GM12878 (cell line): ENCODE data around the gene PIGV. TPM values are rescaled to one million over a fixed set of nuclear protein-coding genes. Genes with fewer than 3 reads are reported as not detected.

ENCODE experiments used
- ATF2 ChIP-seq: IDR thresholded peaks from 2 replicates; pipeline ENCODE4 v1.6.1; 2012; ENCODE audit warnings: low read length, inconsistent platforms
- BACH1 ChIP-seq: fragments of 450-650 bp; IDR thresholded peaks from 2 replicates; pipeline ENCODE4 v1.6.1; 2017; ENCODE audit warnings: mild to moderate bottlenecking, borderline replicate concordance
- CHD4 ChIP-seq: fragments of 200-600 bp; sonication (generic); IDR thresholded peaks from 2 replicates; pipeline ENCODE4 v1.6.1; 2016; ENCODE audit warnings: mild to moderate bottlenecking
- E2F4 ChIP-seq: IDR thresholded peaks from 2 replicates; pipeline ENCODE4 v1.6.1; 2012; ENCODE audit warnings: low read depth, low read length, improper control_type of control experiment
- EZH2 ChIP-seq: IDR thresholded peaks from 2 replicates; pipeline ENCODE4 v1.6.1; 2012; ENCODE audit warnings: low read depth, mild to moderate bottlenecking, control low read depth, inconsistent platforms, low read length, borderline replicate concordance; ENCODE audit not compliant: control insufficient read depth
- FOXM1 ChIP-seq: IDR thresholded peaks from 2 replicates; pipeline ENCODE4 v1.6.1; 2012; ENCODE audit warnings: low read depth, mild to moderate bottlenecking, inconsistent platforms, low read length, moderate library complexity
- HSF1 ChIP-seq: fragments of 150-350 bp; IDR thresholded peaks from 2 replicates; pipeline ENCODE4 v1.6.1; 2014; ENCODE audit warnings: mild to moderate bottlenecking, low read depth, low read length
- MTA3 ChIP-seq: IDR thresholded peaks from 2 replicates; pipeline ENCODE4 v1.6.1; 2012; ENCODE audit warnings: low read length, inconsistent platforms, borderline replicate concordance
- MYC ChIP-seq: IDR thresholded peaks from 2 replicates; pipeline ENCODE4 v1.6.1; 2011; ENCODE audit warnings: mild to moderate bottlenecking, low read length, moderate library complexity, inconsistent platforms; ENCODE audit not compliant: insufficient read depth, insufficient replicate concordance, insufficient read length, severe bottlenecking
- NR2F1 ChIP-seq: fragments of 450-650 bp; conservative IDR thresholded peaks from 2 replicates; pipeline ENCODE4 v1.6.1; 2017; ENCODE audit warnings: mild to moderate bottlenecking
- PML ChIP-seq: IDR thresholded peaks from 2 replicates; pipeline ENCODE4 v1.6.1; 2012; ENCODE audit warnings: low read length, inconsistent platforms
- RBBP5 ChIP-seq: fragments of 200-600 bp; sonication (generic); conservative IDR thresholded peaks from 2 replicates; pipeline ENCODE4 v1.6.1; 2016
- RELA ChIP-seq: fragments of 450-650 bp; IDR thresholded peaks from 2 replicates; pipeline ENCODE4 v1.8.0; 2014; ENCODE audit warnings: borderline replicate concordance; ENCODE audit not compliant: partially characterized antibody
- SMARCA5 ChIP-seq: fragments of 450-650 bp; IDR thresholded peaks from 2 replicates; pipeline ENCODE4 v1.6.1; 2017; ENCODE audit warnings: mild to moderate bottlenecking
- SREBF1 ChIP-seq: IDR thresholded peaks from 2 replicates; pipeline ENCODE4 v1.6.1; 2012; ENCODE audit warnings: mild to moderate bottlenecking, low read length
- STAT3 ChIP-seq: IDR thresholded peaks from 2 replicates; pipeline ENCODE4 v1.6.1; 2011; ENCODE audit warnings: low read depth, low read length, improper control_type of control experiment
- SUPT20H ChIP-seq: IDR thresholded peaks from 2 replicates; pipeline ENCODE4 v1.6.1; 2011; ENCODE audit warnings: low read depth, mild to moderate bottlenecking, low read length, moderate library complexity, borderline replicate concordance; ENCODE audit not compliant: control insufficient read depth
- SUZ12 ChIP-seq: fragments of 200-600 bp; sonication (generic); IDR thresholded peaks from one replicate; pipeline ENCODE4 v1.6.1; 2018; ENCODE audit warnings: antibody characterized with exemption, mild to moderate bottlenecking; ENCODE audit not compliant: unreplicated experiment
- TARDBP ChIP-seq: IDR thresholded peaks from 2 replicates; pipeline ENCODE4 v1.6.1; 2016; ENCODE audit warnings: borderline replicate concordance
- WRNIP1 ChIP-seq: IDR thresholded peaks from 2 replicates; pipeline ENCODE4 v1.6.1; 2011; ENCODE audit warnings: low read depth, low read length, improper control_type of control experiment, borderline replicate concordance
- YBX1 ChIP-seq: fragments of 450-650 bp; IDR thresholded peaks from 2 replicates; pipeline ENCODE4 v1.6.1; 2016; ENCODE audit warnings: antibody characterized with exemption
- ZNF207 ChIP-seq: fragments of 450-650 bp; IDR thresholded peaks from 2 replicates; pipeline ENCODE4 v1.6.1; 2014; ENCODE audit warnings: antibody characterized with exemption, mild to moderate bottlenecking, borderline replicate concordance
- polyA plus RNA-seq, 11 experiments: library from polyadenylated mRNA; depleted of rRNA in 4 of 11; unstranded in 6 of 11; stranded (reverse) in 5 of 11; fragments of >200 nt; fragmentation: Nextera tagmentation in 4 of 11; fragmentation: Illumina TruSeq in 1 of 11; extraction: Ambion mirVana in 4 of 11; extraction: Trizol in 1 of 11; gene quantifications; 1 replicate in 1 of 11; 2 replicates in 10 of 11; pipeline versions ENCODE4 v1.2.1 to v1.2.3, GENCODE V29; 2011 to 2016; ENCODE audit warnings: inconsistent platforms in 2 of 11, missing spikeins in 2 of 11, low read depth in 1 of 11
- total RNA-seq, 4 experiments: library from RNA; depleted of rRNA in 3 of 4; stranded (reverse); fragments of >200 nt in 3 of 4; fragmentation: Illumina TruSeq in 1 of 4; extraction: Trizol in 1 of 4; gene quantifications; 2 replicates each; pipeline versions ENCODE4 v1.2.1 to v1.2.3, GENCODE V29; 2013 to 2021
- TF ChIP-seq, protein P1 (sequence below): fragments of 450-650 bp; IDR thresholded peaks from 2 replicates; pipeline ENCODE4 v1.6.1; 2017; ENCODE audit warnings: borderline replicate concordance
- TF ChIP-seq, protein P2 (sequence below): IDR thresholded peaks from 2 replicates; pipeline ENCODE4 v1.6.1; 2011; ENCODE audit warnings: mild to moderate bottlenecking, low read depth, low read length, moderate library complexity; ENCODE audit not compliant: insufficient replicate concordance

Gene PIGV
- total and polyA plus RNA-seq, 10 of the 15 experiments (the other 5 are each of a cell fraction or from before 2014, with no cell fraction given), result 8.8 to 18.1 (median 11.9) TPM

- TF ChIP-seq MYC (no peak), ATF2 (peak; percentile 73; the same call in 1 of the 2 replicates), SREBF1 (no peak), RELA (peak; percentile 78), NR2F1 (no peak), WRNIP1 (0 out of 2 replicates have a peak, but pooled peaks have one; percentile 76), CHD4 (no peak), ZNF207 (peak; percentile 64; the same call in 1 of the 2 replicates), FOXM1 (peak; percentile 74; the same call in 1 of the 2 replicates), YBX1 (no peak), SMARCA5 (peak; percentile 99), BACH1 (no peak), SUZ12 (no peak), E2F4 (no peak), HSF1 (no peak), PML (peak; percentile 95), SUPT20H (no peak), EZH2 (no peak), STAT3 (no peak), RBBP5 (no peak), TARDBP (peak; percentile 83), MTA3 (peak; percentile 54; the same call in 1 of the 2 replicates)
- TF ChIP-seq, protein P1, sequence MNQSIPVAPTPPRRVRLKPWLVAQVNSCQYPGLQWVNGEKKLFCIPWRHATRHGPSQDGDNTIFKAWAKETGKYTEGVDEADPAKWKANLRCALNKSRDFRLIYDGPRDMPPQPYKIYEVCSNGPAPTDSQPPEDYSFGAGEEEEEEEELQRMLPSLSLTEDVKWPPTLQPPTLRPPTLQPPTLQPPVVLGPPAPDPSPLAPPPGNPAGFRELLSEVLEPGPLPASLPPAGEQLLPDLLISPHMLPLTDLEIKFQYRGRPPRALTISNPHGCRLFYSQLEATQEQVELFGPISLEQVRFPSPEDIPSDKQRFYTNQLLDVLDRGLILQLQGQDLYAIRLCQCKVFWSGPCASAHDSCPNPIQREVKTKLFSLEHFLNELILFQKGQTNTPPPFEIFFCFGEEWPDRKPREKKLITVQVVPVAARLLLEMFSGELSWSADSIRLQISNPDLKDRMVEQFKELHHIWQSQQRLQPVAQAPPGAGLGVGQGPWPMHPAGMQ, result no peak
- TF ChIP-seq, protein P2, sequence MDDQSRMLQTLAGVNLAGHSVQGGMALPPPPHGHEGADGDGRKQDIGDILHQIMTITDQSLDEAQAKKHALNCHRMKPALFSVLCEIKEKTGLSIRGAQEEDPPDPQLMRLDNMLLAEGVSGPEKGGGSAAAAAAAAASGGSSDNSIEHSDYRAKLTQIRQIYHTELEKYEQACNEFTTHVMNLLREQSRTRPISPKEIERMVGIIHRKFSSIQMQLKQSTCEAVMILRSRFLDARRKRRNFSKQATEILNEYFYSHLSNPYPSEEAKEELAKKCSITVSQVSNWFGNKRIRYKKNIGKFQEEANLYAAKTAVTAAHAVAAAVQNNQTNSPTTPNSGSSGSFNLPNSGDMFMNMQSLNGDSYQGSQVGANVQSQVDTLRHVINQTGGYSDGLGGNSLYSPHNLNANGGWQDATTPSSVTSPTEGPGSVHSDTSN, result no peak
These were observed 43.4 kb upstream of the PIGV start (continued) for GRCh38 chr1:26744075-26744959.
